ENCODE results near the gene NFE2.
A peak's percentile ranks its signal among the peaks of the same experiment; 100 is the strongest.

The NFE2 gene

DNA sequence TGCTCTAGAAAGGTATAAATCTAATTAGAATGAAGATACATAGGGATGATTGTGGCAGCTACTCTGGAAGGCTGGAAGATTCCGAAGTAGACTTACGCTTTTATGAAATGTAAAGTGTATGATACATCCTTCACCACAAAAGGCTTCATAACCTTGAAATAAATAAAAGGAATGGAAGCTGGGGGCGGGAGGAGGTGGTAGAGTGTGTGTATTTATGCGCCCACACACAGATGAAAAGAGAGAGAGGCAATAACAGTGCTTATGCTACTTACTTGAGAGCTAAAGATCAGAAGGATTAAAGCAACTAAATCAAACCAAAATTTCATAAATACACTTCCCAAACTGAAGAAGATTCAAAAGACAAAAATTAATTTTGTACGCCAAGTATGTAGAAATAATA is 51.3 kb downstream of the NFE2 start:
- DNase-seq (ENCODE audit: low spot score) = peak; percentile 38

DNA sequence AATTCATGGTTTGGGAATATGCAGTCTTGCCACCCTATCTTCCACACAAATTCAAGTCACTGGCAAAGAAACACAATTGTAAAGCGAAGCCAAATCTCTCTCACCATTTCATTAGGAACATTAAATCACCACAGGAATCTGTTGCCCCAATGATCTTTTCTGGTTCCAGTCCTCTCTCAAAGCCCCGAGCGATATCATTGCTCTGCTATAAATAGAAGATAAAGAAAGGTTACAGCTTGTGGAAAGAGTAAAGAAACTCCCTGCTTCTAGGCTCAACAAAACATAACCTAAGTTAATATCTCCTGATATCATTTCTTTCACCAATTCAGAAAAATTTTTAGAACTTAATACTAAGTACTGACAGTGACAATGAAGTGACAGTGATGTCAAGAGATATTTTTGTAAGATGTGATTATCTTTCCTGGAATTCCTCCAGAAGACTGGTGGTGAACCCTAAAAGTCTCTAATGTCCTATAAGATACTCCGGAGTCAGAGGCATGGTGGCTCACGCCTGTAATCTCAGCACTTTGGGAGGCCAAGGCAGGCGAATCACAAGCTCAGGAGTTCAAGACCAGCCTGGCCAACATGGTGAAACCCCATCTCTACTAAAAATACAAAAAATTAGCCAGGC is 54.7 kb downstream of the NFE2 start:
- DNase-seq (ENCODE audit: low spot score) = no peak
